Pancreas (tissue), 10 donors: ENCODE results near the gene CROCC2. TPM values are rescaled to one million over a fixed set of nuclear protein-coding genes. Genes with fewer than 3 reads are reported as not detected.

Source experiments
- ATAC-seq, 4 donors: fragments of 200-7000 bp; cut with Tn5 transposase; one replicate each; pipeline versions ENCODE4 v1.8.0 to v1.9.1; 2020; ENCODE audit warnings: mild to moderate bottlenecking in 4 of 4, moderate library complexity in 4 of 4
- DNase-seq, 6 donors: peaks; one replicate each; pipeline ENCODE4 v3.0.0-alpha.2; 2020
- FAIRE-seq: peaks from 2 replicates; lab custom pipeline; 2012; peaks lifted over from hg19 to GRCh38; lab: Jason Lieb, UNC
- H3K27ac ChIP-seq, 4 donors: fragments of 200-600 bp; sonication (generic); 1 replicate in 3 of 4; 2 replicates in 1 of 4; pipeline versions ENCODE4 v1.5.0 to v1.8.0; 2020
- H3K27me3 ChIP-seq, 4 donors: fragments of 200-600 bp; one replicate each; pipeline ENCODE4 v1.8.0; 2021
- H3K36me3 ChIP-seq, 3 donors: fragments of 200-600 bp; sonication (generic) in 1 of 3; one replicate each; pipeline versions ENCODE4 v1.5.0 to v1.8.0; 2020 to 2021
- H3K4me1 ChIP-seq, 3 donors: fragments of 200-600 bp; one replicate each; pipeline ENCODE4 v1.8.0; 2021
- H3K4me3 ChIP-seq, 4 donors: fragments of 200-600 bp; sonication (generic) in 2 of 4; one replicate each; pipeline versions ENCODE4 v1.5.0 to v1.8.0; 2020 to 2021
- H3K9me3 ChIP-seq, 4 donors: fragments of 200-600 bp; one replicate each; pipeline ENCODE4 v1.8.0; 2021
- CTCF ChIP-seq, 4 donors: fragments of 200-600 bp; sonication (generic) in 3 of 4; IDR thresholded peaks; one replicate each; pipeline versions ENCODE4 v1.5.0 to v1.8.0; 2021; ENCODE audit warnings: antibody characterized with exemption in 4 of 4
- WGBS, 2 donors: extraction: QIAGEN DNeasy Blood & Tissue Kit; methylation state at CpG; one replicate each; pipeline ENCODE4 v1.1.7; 2013; 5-methylcytosine and 5-hydroxymethylcytosine counted together
- intact Hi-C, 3 donors: fragments of 100-400 bp; cut with DNase I; formaldehyde crosslinking; loops; one replicate each; pipeline versions ENCODE4 v1.11.1 to v1.14.2; 2022
- polyA plus RNA-seq, 2 donors: library from polyadenylated mRNA; stranded (reverse); fragments of 200-250 nt; gene quantifications; one replicate each; pipeline ENCODE4 v1.2.3, GENCODE V29; 2013
- total RNA-seq, 6 donors: library from RNA; stranded (reverse); fragmentation: NEBNext Ultra II Directional in 4 of 6; extraction: Animal tissue kit (Norgen Biotek cat#: 25700) in 4 of 6; gene quantifications; one replicate each; pipeline versions ENCODE4 v1.2.1 to v1.2.4, GENCODE V29; 2021 to 2023
- donor health status: healthy with polysubstance abuse.
- donor health status: DM: no; HTN: no; CAD: no; lungs with moderate emphysema.
- donor health status: DM: no; HTN: no; CAD: no.
- donor health status: control.
- donor health status: control.
- donor health status: Bipolar disorder and iron deficiency.
- donor health status: DM: yes; HTN: yes; CAD: no.
- donor health status: DM: no; HTN: no; CAD: no.
- donor health status: DM: no; HTN: no; CAD: no.
- donor health status: DM: yes; HTN: yes; CAD: no.

The CROCC2 gene
- total and polyA plus RNA-seq, 8 donors, result 0.04 to 0.05 (median 0.04) TPM; not detected in 5

GRCh38 chr2:240873098-240873788 is 32.9 kb upstream of the CROCC2 start:
- intact Hi-C loops, result no loop called here
- DNase-seq (peak in 2 of 6 donors; percentile 45 to 59), FAIRE-seq (no peak), ATAC-seq (no peak)
- TF ChIP-seq CTCF (IDR thresholded peaks at IDR 0.05), result no peak
- Histone ChIP-seq H3K4me1 (peaks cover 0 to 3% (median 0%) of the 10 kb centered on the region in 3 donors), H3K9me3 (no peaks in the 10 kb centered on the region), H3K27me3 (no peaks in the 10 kb centered on the region), H3K4me3 (no peak overlapping the region), H3K36me3 (no peaks in the 10 kb centered on the region), H3K27ac (no peak overlapping the region)
- WGBS, 2 donors, result 86% methylated on average over 21 of the region's 21 CpGs

- peak in 3 of 4 donors; percentile 62 to 79 (median 68) for ATAC-seq
- intact Hi-C loops, result no loop called here
- WGBS, 2 donors, result 70 to 72% methylated on average over 33 of the region's 33 CpGs
- no peaks in the 10 kb centered on the region for H3K36me3 ChIP-seq
- TF ChIP-seq CTCF (IDR thresholded peaks at IDR 0.05), result no peak
- DNase-seq, result peak in 3 of 6 donors; percentile 36 to 62 (median 61)
- no peak for FAIRE-seq
- peaks cover 0 to 3% (median 0%) of the 10 kb centered on the region in 3 donors for H3K4me1 ChIP-seq
- no peaks in the 10 kb centered on the region for H3K9me3 ChIP-seq
- no peak overlapping the region for H3K4me3 ChIP-seq
- H3K27ac ChIP-seq, result no peak overlapping the region
- no peaks in the 10 kb centered on the region for H3K27me3 ChIP-seq
Measured at GRCh38 chr2:240873805-240874714, 32.1 kb upstream of the CROCC2 start.

- H3K27me3 ChIP-seq, result no peaks in the 10 kb centered on the region
- H3K9me3 ChIP-seq, result no peaks in the 10 kb centered on the region
- peaks cover 0 to 3% (median 0%) of the 10 kb centered on the region in 3 donors for H3K4me1 ChIP-seq
- FAIRE-seq (no peak), DNase-seq (peak in 3 of 6 donors; percentile 26 to 60 (median 46)), ATAC-seq (no peak)
- WGBS, 2 donors, result 86% methylated on average over 11 to 12 of the region's 12 CpGs
- no peak for TF ChIP-seq CTCF (IDR thresholded peaks at IDR 0.05)
- intact Hi-C loops, result no loop called here
- H3K36me3 ChIP-seq, result no peaks in the 10 kb centered on the region
- H3K27ac ChIP-seq, result no peak overlapping the region
- no peak overlapping the region for H3K4me3 ChIP-seq
Measured at GRCh38 chr2:240874715-240875227, 31.4 kb upstream of the CROCC2 start.

- FAIRE-seq (no peak), DNase-seq (peak in 2 of 6 donors; percentile 49 to 51), ATAC-seq (no peak)
- Histone ChIP-seq H3K36me3 (no peaks in the 10 kb centered on the region), H3K27me3 (no peaks in the 10 kb centered on the region), H3K9me3 (no peaks in the 10 kb centered on the region), H3K27ac (no peak overlapping the region), H3K4me1 (peaks cover 0 to 3% (median 0%) of the 10 kb centered on the region in 3 donors), H3K4me3 (no peak overlapping the region)
- intact Hi-C loops, result no loop called here
- WGBS, 2 donors, result 93 to 94% methylated on average over 22 of the region's 22 CpGs
- no peak for TF ChIP-seq CTCF (IDR thresholded peaks at IDR 0.05)
Measured at GRCh38 chr2:240875228-240876034, 30.7 kb upstream of the CROCC2 start.
